Measurements from ENCODE around the gene RPS19.

GRCh38 chr19:41911889-41912731 is 52.1 kb downstream of the RPS19 start:
- TF ChIP-seq CTCF (conservative IDR thresholded peaks at IDR 0.05; ENCODE audit: low read depth, low read length) (no peak), EZH2phosphoT487 (IDR thresholded peaks at IDR 0.05; ENCODE audit: borderline replicate concordance, low read length) (no peak)

All from PC-3 (cell line).